CD4-positive, CD25-positive, alpha-beta regulatory T cell (primary cell): ENCODE results near the gene PDE6A. TPM values are rescaled to one million over a fixed set of nuclear protein-coding genes. Genes with fewer than 3 reads are reported as not detected.

Experiments used
- ATAC-seq, 2 donors: fragments of 150-1000 bp; cut with Tn5 transposase; one replicate each; pipeline ENCODE4 v1.10.0; 2021; ENCODE audit warnings: low read depth in 2 of 2, moderate number of reproducible peaks in 2 of 2, moderate library complexity in 1 of 2
- DNase-seq, 3 donors: peaks; one replicate each; pipeline versions ENCODE4 v3.0.0 to v3.0.0-alpha.2; 2012 to 2022; ENCODE audit warnings: mixed read lengths in 1 of 3
- H3K27ac ChIP-seq: one replicate; pipeline ENCODE4 v1.7.0; 2013; ENCODE audit warnings: mild to moderate bottlenecking, low read length; ENCODE audit not compliant: insufficient read depth, poor library complexity, severe bottlenecking
- H3K27me3 ChIP-seq: one replicate; pipeline ENCODE4 v1.7.0; 2013; ENCODE audit warnings: low read length; ENCODE audit not compliant: control insufficient read depth, insufficient read depth
- H3K36me3 ChIP-seq: one replicate; pipeline ENCODE4 v1.7.0; 2013; ENCODE audit warnings: mild to moderate bottlenecking, low read length, moderate library complexity; ENCODE audit not compliant: control insufficient read depth, insufficient read depth
- H3K4me1 ChIP-seq: 2 replicates; pipeline ENCODE4 v1.7.0; 2013; ENCODE audit warnings: mild to moderate bottlenecking, low read length; ENCODE audit not compliant: insufficient read depth, control insufficient read depth, poor library complexity, severe bottlenecking
- H3K4me3 ChIP-seq: one replicate; pipeline ENCODE4 v1.7.0; 2013; ENCODE audit warnings: low read depth, mild to moderate bottlenecking, low read length, moderate library complexity
- H3K9me3 ChIP-seq, 2 experiments: 1 replicate in 1 of 2; 2 replicates in 1 of 2; pipeline ENCODE4 v1.7.0; 2013; ENCODE audit warnings: low read length in 2 of 2, mild to moderate bottlenecking in 1 of 2, moderate library complexity in 1 of 2; ENCODE audit not compliant: control insufficient read depth in 2 of 2
- H3K27ac Mint-ChIP-seq, 3 donors: one replicate each; pipeline ENCODE4 v1.8.0; 2020 to 2022; ENCODE audit warnings: mild to moderate bottlenecking in 3 of 3, mixed read lengths in 3 of 3, moderate library complexity in 2 of 3
- H3K27me3 Mint-ChIP-seq: one replicate; pipeline ENCODE4 v1.8.0; 2022; ENCODE audit warnings: mild to moderate bottlenecking, mixed read lengths
- H3K36me3 Mint-ChIP-seq: one replicate; pipeline ENCODE4 v1.8.0; 2020; ENCODE audit warnings: mixed read lengths
- H3K4me1 Mint-ChIP-seq, 4 donors: one replicate each; pipeline ENCODE4 v1.8.0; 2020 to 2022; ENCODE audit warnings: mixed read lengths in 4 of 4, mild to moderate bottlenecking in 1 of 4
- H3K4me3 Mint-ChIP-seq, 4 donors: one replicate each; pipeline ENCODE4 v1.8.0; 2020 to 2022; ENCODE audit warnings: mild to moderate bottlenecking in 4 of 4, mixed read lengths in 4 of 4, moderate library complexity in 3 of 4
- H3K9me3 Mint-ChIP-seq, 7 donors: one replicate each; pipeline ENCODE4 v1.8.0; 2020 to 2022; ENCODE audit warnings: mixed read lengths in 7 of 7, mild to moderate bottlenecking in 3 of 7, moderate library complexity in 2 of 7
- polyA plus RNA-seq, 4 donors: library from polyadenylated mRNA; unstranded; fragments of 300-500 nt; fragmentation: Illumina TruSeq; gene quantifications; one replicate each; pipeline ENCODE4 v1.2.3, GENCODE V29; 2021
- total RNA-seq: library from RNA; stranded (reverse); gene quantifications from one replicate; pipeline ENCODE4 v1.2.3, GENCODE V29; 2022

The PDE6A gene
- total and polyA plus RNA-seq, 5 donors from 2014 or later, result not detected

- H3K36me3 ChIP-seq, result no peaks in the 10 kb centered on the region
- H3K4me1 Mint-ChIP-seq, result peaks cover 0 to 2% (median 0%) of the 10 kb centered on the region in 4 donors
- no peak for ATAC-seq
- H3K4me3 Mint-ChIP-seq, result no peak overlapping the region
- no peak overlapping the region for H3K4me3 ChIP-seq
- H3K27ac ChIP-seq, result no peak overlapping the region
- DNase-seq, result no peak
- H3K4me1 ChIP-seq, result no peaks in the 10 kb centered on the region
- H3K27me3 Mint-ChIP-seq, result peaks cover 4% of the 10 kb centered on the region
- peaks cover 8% of the 10 kb centered on the region for H3K36me3 Mint-ChIP-seq
- no peaks in the 10 kb centered on the region for H3K9me3 ChIP-seq
- H3K27me3 ChIP-seq, result no peaks in the 10 kb centered on the region
- H3K9me3 Mint-ChIP-seq, result no peaks in the 10 kb centered on the region
- H3K27ac Mint-ChIP-seq, result no peak overlapping the region
Observed at GRCh38 chr5:149832636-149833035, 112.0 kb downstream of the PDE6A start.

DNA sequence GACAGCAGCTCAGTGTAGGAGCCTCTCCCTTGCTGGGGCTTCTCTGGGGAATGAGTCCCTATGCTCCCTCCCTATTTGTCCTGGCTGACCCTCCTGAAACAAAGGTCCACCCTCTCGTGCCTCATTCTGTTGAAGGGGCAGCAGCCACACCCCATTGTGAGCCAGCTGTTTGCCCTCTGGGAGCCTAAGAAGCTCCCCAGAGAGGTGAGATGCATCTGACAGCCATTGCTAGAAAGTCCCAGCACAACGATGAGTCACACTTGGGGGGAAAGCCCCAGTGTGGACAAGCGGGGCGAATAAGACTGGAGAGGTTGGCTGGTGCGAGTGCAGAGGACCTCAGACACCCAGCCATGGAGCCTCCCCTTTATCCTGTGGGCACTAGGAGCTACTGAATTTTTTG, 113.1 kb downstream of the PDE6A start:
- H3K36me3 ChIP-seq, result no peaks in the 10 kb centered on the region

DNA sequence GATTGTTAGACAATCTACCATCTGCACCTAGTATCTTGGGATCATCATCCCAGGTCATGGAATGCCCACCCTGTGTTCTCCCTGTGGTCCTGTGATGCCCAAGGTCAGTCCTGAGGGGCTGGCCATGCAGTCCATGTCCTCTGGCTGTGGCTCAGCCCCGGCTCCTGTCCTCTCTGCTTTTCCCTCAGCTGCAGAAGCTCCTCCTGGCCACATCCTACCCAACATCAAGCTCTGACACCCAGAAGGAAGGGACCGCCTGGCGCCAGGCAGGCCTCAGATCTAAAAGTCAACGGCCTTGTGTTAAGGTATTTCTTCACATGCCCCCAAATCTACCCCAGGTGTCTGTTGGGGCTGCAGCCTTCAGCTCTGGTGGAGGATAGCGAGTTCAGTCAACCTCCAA, 114.0 kb downstream of the PDE6A start:
- H3K4me1 Mint-ChIP-seq, result peaks cover 0 to 2% (median 0%) of the 10 kb centered on the region in 4 donors
- DNase-seq (no peak), ATAC-seq (no peak)
- no peaks in the 10 kb centered on the region for H3K27me3 ChIP-seq
- no peak overlapping the region for H3K4me3 ChIP-seq
- peaks cover 8% of the 10 kb centered on the region for H3K36me3 Mint-ChIP-seq
- H3K27me3 Mint-ChIP-seq, result no peaks in the 10 kb centered on the region
- H3K4me3 Mint-ChIP-seq, result no peak overlapping the region
- no peaks in the 10 kb centered on the region for H3K4me1 ChIP-seq
- H3K27ac ChIP-seq, result no peak overlapping the region
- H3K36me3 ChIP-seq, result no peaks in the 10 kb centered on the region
- H3K9me3 Mint-ChIP-seq, result no peaks in the 10 kb centered on the region
- H3K27ac Mint-ChIP-seq, result peak overlapping the region in 1 of 3 donors; percentile 68
- no peaks in the 10 kb centered on the region for H3K9me3 ChIP-seq

More for the DNA sequence above, 113.1 kb downstream of the PDE6A start:
- H3K27ac Mint-ChIP-seq, result no peak overlapping the region
- Histone ChIP-seq H3K4me1 (no peaks in the 10 kb centered on the region), H3K4me3 (no peak overlapping the region), H3K27ac (no peak overlapping the region), H3K9me3 (no peaks in the 10 kb centered on the region), H3K27me3 (no peaks in the 10 kb centered on the region)
- peaks cover 0 to 2% (median 0%) of the 10 kb centered on the region in 4 donors for H3K4me1 Mint-ChIP-seq
- H3K36me3 Mint-ChIP-seq, result peaks cover 8% of the 10 kb centered on the region
- peak in 1 of 2 donors; percentile 39 for ATAC-seq
- no peaks in the 10 kb centered on the region for H3K9me3 Mint-ChIP-seq
- no peak overlapping the region for H3K4me3 Mint-ChIP-seq
- peak in 1 of 3 donors; percentile 21 for DNase-seq
- H3K27me3 Mint-ChIP-seq, result no peaks in the 10 kb centered on the region

DNA sequence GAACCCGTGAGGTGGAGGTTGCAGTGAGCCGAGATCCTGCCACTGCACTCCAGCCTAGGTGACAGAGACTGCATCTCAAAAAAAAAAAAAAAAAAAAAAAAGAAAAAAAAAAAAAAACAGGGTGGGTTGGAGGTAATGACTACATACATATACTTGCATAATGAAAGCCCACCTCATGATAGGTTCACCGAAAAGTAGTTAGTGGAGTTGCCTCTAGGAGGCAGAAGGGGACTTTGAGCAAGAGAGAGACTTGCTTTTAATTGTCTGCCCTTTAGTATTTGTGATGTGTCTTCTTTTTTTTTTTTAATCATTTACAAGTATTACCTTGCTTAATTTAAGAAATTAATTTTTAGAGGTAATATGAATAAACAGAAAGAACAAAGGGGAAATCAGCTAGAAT, 114.6 kb downstream of the PDE6A start:
- H3K36me3 ChIP-seq, result no peaks in the 10 kb centered on the region
- H3K27ac Mint-ChIP-seq, result no peak overlapping the region
- no peaks in the 10 kb centered on the region for H3K27me3 Mint-ChIP-seq
- ATAC-seq (no peak), DNase-seq (peak in 2 of 3 donors; percentile 3 to 41)
- H3K9me3 ChIP-seq, result no peaks in the 10 kb centered on the region
- no peak overlapping the region for H3K27ac ChIP-seq
- H3K4me3 Mint-ChIP-seq, result no peak overlapping the region
- H3K4me1 ChIP-seq, result no peaks in the 10 kb centered on the region
- peaks cover 0 to 2% (median 0%) of the 10 kb centered on the region in 4 donors for H3K4me1 Mint-ChIP-seq
- peaks cover 8% of the 10 kb centered on the region for H3K36me3 Mint-ChIP-seq
- no peaks in the 10 kb centered on the region for H3K27me3 ChIP-seq
- H3K9me3 Mint-ChIP-seq, result no peaks in the 10 kb centered on the region
- no peak overlapping the region for H3K4me3 ChIP-seq

GRCh38 chr5:149828161-149829011, 116.2 kb downstream of the PDE6A start:
- ATAC-seq, result peak; percentile 53 to 71
- Mint-ChIP-seq H3K9me3 (no peaks in the 10 kb centered on the region), H3K36me3 (no peaks in the 10 kb centered on the region), H3K4me1 (peaks cover 0 to 2% (median 0%) of the 10 kb centered on the region in 4 donors), H3K27me3 (no peaks in the 10 kb centered on the region), H3K4me3 (no peak overlapping the region), H3K27ac (peak overlapping the region in 1 of 3 donors; percentile 38)
- Histone ChIP-seq H3K9me3 (no peaks in the 10 kb centered on the region), H3K4me3 (no peak overlapping the region), H3K27ac (no peak overlapping the region), H3K36me3 (no peaks in the 10 kb centered on the region), H3K27me3 (no peaks in the 10 kb centered on the region), H3K4me1 (no peaks in the 10 kb centered on the region)
- DNase-seq, result peak; percentile 56 to 88 (median 72)

DNA sequence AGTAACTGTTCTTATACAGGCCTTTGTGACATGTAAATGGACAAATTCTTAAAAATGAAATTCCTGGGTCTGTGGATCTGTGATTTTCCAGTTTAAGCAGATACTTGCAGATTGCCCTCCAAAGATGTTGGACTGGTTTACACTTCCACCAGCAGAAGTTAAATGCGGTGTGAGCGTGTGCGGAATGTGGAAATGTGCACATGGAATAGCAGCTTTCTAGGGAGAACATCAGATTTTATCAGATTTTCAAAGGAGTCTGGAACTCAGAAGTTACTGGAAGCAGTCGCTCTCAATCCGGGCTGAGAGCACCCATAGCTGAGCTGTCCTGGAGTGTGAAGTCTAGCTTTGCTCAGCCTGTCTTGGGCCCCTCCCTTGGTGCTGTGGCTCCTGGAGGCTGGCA, 117.0 kb downstream of the PDE6A start:
- H3K4me1 Mint-ChIP-seq, result peaks cover 0 to 2% (median 0%) of the 10 kb centered on the region in 4 donors
- no peaks in the 10 kb centered on the region for H3K36me3 Mint-ChIP-seq
- H3K27me3 ChIP-seq, result no peaks in the 10 kb centered on the region
- peak overlapping the region in 1 of 3 donors; percentile 55 for H3K27ac Mint-ChIP-seq
- no peak for ATAC-seq
- H3K9me3 ChIP-seq, result no peaks in the 10 kb centered on the region
- no peak overlapping the region for H3K27ac ChIP-seq
- no peak overlapping the region for H3K4me3 Mint-ChIP-seq
- H3K27me3 Mint-ChIP-seq, result no peaks in the 10 kb centered on the region
- H3K4me3 ChIP-seq, result no peak overlapping the region
- H3K4me1 ChIP-seq, result no peaks in the 10 kb centered on the region
- DNase-seq, result no peak
- no peaks in the 10 kb centered on the region for H3K36me3 ChIP-seq
- H3K9me3 Mint-ChIP-seq, result no peaks in the 10 kb centered on the region

DNA sequence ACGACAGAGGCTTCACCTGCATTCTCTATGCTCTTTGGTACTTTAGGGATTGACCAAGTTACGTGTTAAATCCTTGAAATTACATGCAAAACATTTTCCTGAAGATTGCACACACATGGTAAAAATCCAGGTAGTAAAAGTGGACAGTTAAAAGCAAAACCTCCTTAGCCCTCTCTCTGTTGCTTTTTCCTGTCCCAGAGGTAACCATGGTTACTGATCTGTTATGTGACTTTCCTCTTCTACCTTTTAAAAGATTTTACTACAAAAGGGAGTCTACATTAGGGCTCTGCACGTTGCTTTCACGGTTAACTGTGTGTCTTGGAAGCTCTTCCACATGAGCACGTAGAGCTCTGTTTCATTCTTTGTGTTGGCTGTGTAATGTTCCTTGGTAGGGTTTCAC, 117.5 kb downstream of the PDE6A start:
- H3K27ac Mint-ChIP-seq, result peak overlapping the region in 2 of 3 donors; percentile 28 to 55

DNA sequence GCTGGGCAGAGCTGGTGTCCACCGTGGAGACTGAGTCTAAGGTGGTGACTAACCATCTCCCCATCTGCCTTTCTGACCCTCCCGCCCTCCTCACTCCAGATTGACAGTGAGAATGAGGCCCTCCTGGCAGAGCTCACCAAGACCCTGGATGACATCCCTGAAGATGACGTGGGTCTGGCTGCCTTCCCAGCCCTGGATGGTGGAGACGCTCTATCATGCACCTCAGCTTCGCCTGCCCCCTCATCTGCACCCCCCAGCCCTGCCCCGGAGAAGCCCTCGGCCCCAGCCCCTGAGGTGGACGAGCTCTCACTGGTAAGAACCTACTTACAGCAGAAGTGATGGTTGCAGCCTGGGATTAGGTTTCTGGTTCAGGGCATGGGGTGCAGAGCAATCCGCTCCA, 118.0 kb downstream of the PDE6A start:
- H3K27me3 ChIP-seq, result no peaks in the 10 kb centered on the region
- DNase-seq, result no peak
- Mint-ChIP-seq H3K4me1 (peaks cover 0 to 2% (median 0%) of the 10 kb centered on the region in 4 donors), H3K27me3 (no peaks in the 10 kb centered on the region), H3K27ac (no peak overlapping the region), H3K4me3 (no peak overlapping the region), H3K36me3 (no peaks in the 10 kb centered on the region), H3K9me3 (no peaks in the 10 kb centered on the region)
- H3K36me3 ChIP-seq, result no peaks in the 10 kb centered on the region
- ATAC-seq, result no peak
- H3K9me3 ChIP-seq, result no peaks in the 10 kb centered on the region
- H3K4me3 ChIP-seq, result no peak overlapping the region
- H3K27ac ChIP-seq, result no peak overlapping the region
- no peaks in the 10 kb centered on the region for H3K4me1 ChIP-seq

More for the DNA sequence above, 117.5 kb downstream of the PDE6A start:
- Mint-ChIP-seq H3K4me3 (no peak overlapping the region), H3K36me3 (no peaks in the 10 kb centered on the region), H3K9me3 (no peaks in the 10 kb centered on the region), H3K4me1 (peaks cover 0 to 2% (median 0%) of the 10 kb centered on the region in 4 donors), H3K27me3 (no peaks in the 10 kb centered on the region)
- Histone ChIP-seq H3K9me3 (no peaks in the 10 kb centered on the region), H3K4me3 (no peak overlapping the region), H3K27me3 (no peaks in the 10 kb centered on the region), H3K36me3 (no peaks in the 10 kb centered on the region), H3K27ac (no peak overlapping the region), H3K4me1 (no peaks in the 10 kb centered on the region)
- DNase-seq, result no peak
- ATAC-seq, result no peak
